GM23338 (cell line): ENCODE data around the gene SFSWAP. TPM values are rescaled to one million over a fixed set of nuclear protein-coding genes. Genes with fewer than 3 reads are reported as not detected.

Source experiments
- ATAC-seq: fragments of 200-7000 bp; cut with Tn5 transposase; 3 replicates; pipeline ENCODE4 v1.9.1; 2020
- DNase-seq: peaks from one replicate; pipeline ENCODE4 v3.0.0-alpha.2; 2015; ENCODE audit warnings: low spot score
- H2AFZ ChIP-seq: fragments of 200-600 bp; sonication (generic); 2 replicates; pipeline ENCODE4 v1.8.0; 2016; ENCODE audit warnings: antibody characterized with exemption, mild to moderate bottlenecking, moderate library complexity
- H3F3A ChIP-seq: fragments of 200-600 bp; sonication (generic); replicated peaks from 2 replicates; pipeline ENCODE4 v1.8.0; 2017; ENCODE audit warnings: antibody characterized with exemption, mixed run types, low read depth
- H3K27ac ChIP-seq: fragments of 200-600 bp; sonication (generic); 2 replicates; pipeline ENCODE4 v1.6.1; 2016; ENCODE audit warnings: low read depth
- H3K27me3 ChIP-seq: fragments of 200-600 bp; sonication (generic); 2 replicates; pipeline ENCODE4 v1.8.0; 2016; ENCODE audit warnings: mild to moderate bottlenecking, mixed run types, moderate library complexity; ENCODE audit not compliant: insufficient read depth
- H3K36me3 ChIP-seq: fragments of 200-600 bp; sonication (generic); 2 replicates; pipeline ENCODE4 v1.8.0; 2016; ENCODE audit warnings: mild to moderate bottlenecking; ENCODE audit not compliant: insufficient read depth
- H3K4me1 ChIP-seq: fragments of 200-600 bp; sonication (generic); 2 replicates; pipeline ENCODE4 v1.8.0; 2016; ENCODE audit warnings: mild to moderate bottlenecking, moderate library complexity; ENCODE audit not compliant: insufficient read depth
- H3K4me2 ChIP-seq: fragments of 200-600 bp; sonication (generic); 2 replicates; pipeline ENCODE4 v1.7.1; 2017; ENCODE audit warnings: mixed run types
- H3K4me3 ChIP-seq: fragments of 200-600 bp; sonication (generic); 2 replicates; pipeline ENCODE4 v1.6.1; 2016; ENCODE audit warnings: mixed run types
- H3K79me2 ChIP-seq: fragments of 200-600 bp; sonication (generic); replicated peaks from 2 replicates; pipeline ENCODE4 v1.8.0; 2017; ENCODE audit warnings: mild to moderate bottlenecking; ENCODE audit not compliant: insufficient read depth
- H3K9me2 ChIP-seq: fragments of 200-600 bp; sonication (generic); 2 replicates; pipeline ENCODE4 v1.8.0; 2017; ENCODE audit not compliant: insufficient read depth
- H4K20me1 ChIP-seq: fragments of 200-600 bp; sonication (generic); replicated peaks from 2 replicates; pipeline ENCODE4 v1.8.0; 2017; ENCODE audit warnings: mild to moderate bottlenecking; ENCODE audit not compliant: insufficient read depth
- H3K27ac Mint-ChIP-seq: 2 replicates; pipeline ENCODE4 v1.8.0; 2020; ENCODE audit warnings: inconsistent platforms, mild to moderate bottlenecking, moderate library complexity, mixed read lengths
- H3K27me3 Mint-ChIP-seq: 3 replicates; pipeline ENCODE4 v1.8.0; 2022; ENCODE audit warnings: low read depth, mild to moderate bottlenecking, moderate library complexity, mixed read lengths, inconsistent platforms; ENCODE audit not compliant: insufficient read depth, poor library complexity
- H3K36me3 Mint-ChIP-seq: 3 replicates; pipeline ENCODE4 v1.8.0; 2021; ENCODE audit warnings: low read depth, mild to moderate bottlenecking, inconsistent platforms, moderate library complexity, mixed read lengths
- H3K4me1 Mint-ChIP-seq: 3 replicates; pipeline ENCODE4 v1.8.0; 2020; ENCODE audit warnings: mild to moderate bottlenecking, inconsistent platforms, mixed read lengths
- H3K4me3 Mint-ChIP-seq: 3 replicates; pipeline ENCODE4 v1.8.0; 2021; ENCODE audit warnings: moderate library complexity, mild to moderate bottlenecking, inconsistent platforms, mixed read lengths
- H3K9me3 Mint-ChIP-seq: 3 replicates; pipeline ENCODE4 v1.8.0; 2020; ENCODE audit warnings: moderate library complexity, mild to moderate bottlenecking, inconsistent platforms, mixed read lengths
- CREB1 ChIP-seq: fragments of 250-450 bp; sonication (Bioruptor Pico); IDR thresholded peaks from 2 replicates; pipeline ENCODE4 v1.5.0; 2020; ENCODE audit warnings: low read depth, mild to moderate bottlenecking, moderate library complexity
- CTCF ChIP-seq, 2 experiments: fragments of 200-600 bp in 1 of 2; sonication (generic) in 1 of 2; conservative IDR thresholded peaks; 2 replicates each; pipeline versions ENCODE4 v1.5.1 to v1.6.1; 2016 to 2017; ENCODE audit warnings: antibody characterized with exemption in 2 of 2, low read depth in 2 of 2, mild to moderate bottlenecking in 2 of 2, moderate library complexity in 1 of 2
- EZH2 ChIP-seq: fragments of 200-600 bp; sonication (generic); IDR thresholded peaks from one replicate; pipeline ENCODE4 v1.8.0; 2017; ENCODE audit warnings: antibody characterized with exemption, mild to moderate bottlenecking, low read depth; ENCODE audit not compliant: unreplicated experiment
- JUNB ChIP-seq: IDR thresholded peaks from one replicate; pipeline ENCODE4 v1.6.1; 2016; ENCODE audit warnings: antibody characterized with exemption; ENCODE audit not compliant: unreplicated experiment
- POLR2AphosphoS5 ChIP-seq: IDR thresholded peaks from 2 replicates; pipeline ENCODE4 v1.6.1; 2016; ENCODE audit warnings: antibody characterized with exemption, low read depth
- REST ChIP-seq: IDR thresholded peaks from one replicate; pipeline ENCODE4 v1.6.1; 2018; ENCODE audit warnings: antibody characterized with exemption; ENCODE audit not compliant: unreplicated experiment
- ZNF462 ChIP-seq: fragments of 250-450 bp; sonication (Bioruptor Pico); IDR thresholded peaks from 2 replicates; pipeline ENCODE4 v1.5.0; 2020; ENCODE audit warnings: mild to moderate bottlenecking, moderate library complexity
- polyA plus RNA-seq: library from polyadenylated mRNA; unstranded; fragments of >200 nt; fragmentation: Nextera tagmentation; extraction: Ambion mirVana; gene quantifications from 2 replicates; pipeline ENCODE4 v1.2.1, GENCODE V29; 2016
- total RNA-seq: library from RNA; depleted of rRNA; stranded (reverse); fragments of >200 nt; shearing (Covaris generic); gene quantifications from 2 replicates; pipeline ENCODE4 v1.2.3, GENCODE V29; 2014

SFSWAP gene
- total and polyA plus RNA-seq, 2 experiments from 2014 or later: 41.0 to 49.8 TPM

GRCh38 chr12:131799828-131800593 lies 89.1 kb downstream of the SFSWAP start (continued):
- TF ChIP-seq ZNF462 (CRISPR knock-in tag): no peak
- no peak for TF ChIP-seq CTCF (conservative IDR thresholded peaks at IDR 0.05; ENCODE audit: low read depth in 2 of 2)
- no peak for TF ChIP-seq JUNB
- no peak for TF ChIP-seq CREB1 (CRISPR knock-in tag)

- Mint-ChIP-seq H3K27ac (0 out of 2 replicates have a peak overlapping the region, but pooled peaks have one; percentile 15), H3K36me3 (peaks cover 58% of the 10 kb centered on the region), H3K4me1 (peaks cover 9% of the 10 kb centered on the region), H3K4me3 (no peak overlapping the region), H3K9me3 (no peaks in the 10 kb centered on the region), H3K27me3 (peaks cover 14% of the 10 kb centered on the region)
- H3K27me3 ChIP-seq: no peaks in the 10 kb centered on the region
- no peak for DNase-seq
- H3K27ac ChIP-seq: no peak overlapping the region
- no peak overlapping the region for H3K4me3 ChIP-seq
- no peaks in the 10 kb centered on the region for H3K9me2 ChIP-seq
- H3K36me3 ChIP-seq: peaks cover 5% of the 10 kb centered on the region; the same call in 1 of the 2 replicates
- no peak overlapping the region for H2AFZ ChIP-seq
- TF ChIP-seq POLR2AphosphoS5 (no peak), REST (no peak), EZH2 (no peak)
- ATAC-seq: no peak
- no peaks in the 10 kb centered on the region for H4K20me1 ChIP-seq
- H3K4me1 ChIP-seq: peaks cover 16% of the 10 kb centered on the region
- no peaks in the 10 kb centered on the region for H3K79me2 ChIP-seq
- H3K4me2 ChIP-seq: no peak overlapping the region
- peaks cover 16% of the 10 kb centered on the region for H3F3A ChIP-seq
These were observed 89.8 kb downstream of the SFSWAP start for GRCh38 chr12:131800594-131801135.
